Esophagus muscularis mucosa (tissue), 4 donors: Measurements from ENCODE around the gene PPP1R1B. TPM values are rescaled to one million over a fixed set of nuclear protein-coding genes. Genes with fewer than 3 reads are reported as not detected.
A peak's percentile ranks its signal among the peaks of the same experiment; 100 is the strongest.

Source experiments
- DNase-seq: peaks from one replicate; pipeline ENCODE4 v3.0.0-alpha.2; 2017; ENCODE audit errors: extremely low spot score
- H3K27ac ChIP-seq, 4 donors: fragments of 200-600 bp; sonication (generic); replicated peaks in 1 of 4; 1 replicate in 3 of 4; 2 replicates in 1 of 4; pipeline ENCODE4 v1.5.1; 2016 to 2019; ENCODE audit warnings: mild to moderate bottlenecking in 1 of 4
- H3K27me3 ChIP-seq, 4 donors: fragments of 200-600 bp; sonication (generic); one replicate each; pipeline versions ENCODE4 v1.5.1 to v1.6.0; 2016 to 2019
- H3K36me3 ChIP-seq, 4 donors: fragments of 200-600 bp; sonication (generic); one replicate each; pipeline ENCODE4 v1.5.1; 2016 to 2019
- H3K4me1 ChIP-seq, 4 donors: fragments of 200-600 bp; sonication (generic); one replicate each; pipeline ENCODE4 v1.5.1; 2016 to 2019
- H3K4me3 ChIP-seq, 4 donors: fragments of 200-600 bp; sonication (generic); 1 replicate in 2 of 4; 2 replicates in 2 of 4; pipeline ENCODE4 v1.5.1; 2016 to 2019; ENCODE audit warnings: mild to moderate bottlenecking in 4 of 4, moderate library complexity in 1 of 4
- H3K9me3 ChIP-seq, 4 donors: fragments of 200-600 bp; sonication (generic); 1 replicate in 3 of 4; 2 replicates in 1 of 4; pipeline ENCODE4 v1.5.1; 2016 to 2019
- CTCF ChIP-seq, 3 experiments: fragments of 200-600 bp in 2 of 3; fragments of 450-650 bp in 1 of 3; sonication (generic) in 2 of 3; IDR thresholded peaks; one replicate each; pipeline ENCODE4 v1.5.1; 2017 to 2019; ENCODE audit warnings: antibody characterized with exemption in 3 of 3, mild to moderate bottlenecking in 2 of 3, moderate library complexity in 1 of 3
- EP300 ChIP-seq: sonication (generic); formaldehyde crosslinking; IDR thresholded peaks from one replicate; pipeline ENCODE4 v1.6.1; 2017; ENCODE audit warnings: antibody characterized with exemption
- POLR2A ChIP-seq: fragments of 450-650 bp; IDR thresholded peaks from one replicate; pipeline ENCODE4 v1.6.1; 2017; ENCODE audit warnings: antibody characterized with exemption, moderate library complexity, mild to moderate bottlenecking, low read depth
- POLR2AphosphoS5 ChIP-seq, 2 donors: sonication (generic); formaldehyde crosslinking; IDR thresholded peaks; one replicate each; pipeline ENCODE4 v1.6.1; 2017; ENCODE audit warnings: antibody characterized with exemption in 2 of 2
- WGBS: methylation state at CpG from one replicate; pipeline ENCODE4 v1.1.5; 2018; 5-methylcytosine and 5-hydroxymethylcytosine counted together
- intact Hi-C: fragments of 100-400 bp; cut with DNase I; formaldehyde crosslinking; loops from one replicate; pipeline ENCODE4 v1.15.1; 2023
- total RNA-seq, 4 donors: library from RNA; depleted of rRNA; stranded (reverse); fragments of >200 nt; gene quantifications; one replicate each; pipeline versions ENCODE4 v1.1.0 to v1.2.1, GENCODE V29; 2016

PPP1R1B gene
- total RNA-seq, 4 donors from 2014 or later, result 4.9 to 14.8 (median 9.8) TPM

- no peaks in the 10 kb centered on the region for H3K9me3 ChIP-seq
- WGBS, result 72% methylated on average over 6 of the region's 6 CpGs
- TF ChIP-seq POLR2AphosphoS5 (IDR thresholded peaks at IDR 0.05), result no peak
- no peak for TF ChIP-seq EP300
- no peak for TF ChIP-seq POLR2A
- TF ChIP-seq CTCF (IDR thresholded peaks at IDR 0.05), result no peak
- no peaks in the 10 kb centered on the region for H3K36me3 ChIP-seq
- H3K4me3 ChIP-seq, result no peak overlapping the region
- intact Hi-C loops, result no loop called here
- H3K27ac ChIP-seq, result no peak overlapping the region
- peaks cover 0 to 67% (median 2%) of the 10 kb centered on the region in 4 donors for H3K27me3 ChIP-seq
- peaks cover 0 to 21% (median 16%) of the 10 kb centered on the region in 4 donors for H3K4me1 ChIP-seq
- DNase-seq, result no peak
Measured at GRCh38 chr17:39615434-39615833, 11.3 kb upstream of the PPP1R1B start.

GRCh38 chr17:39617100-39617445 lies 9.7 kb upstream of the PPP1R1B start:
- intact Hi-C loops, result no loop called here
- no peaks in the 10 kb centered on the region for H3K36me3 ChIP-seq
- TF ChIP-seq POLR2A, result no peak
- no peak for TF ChIP-seq POLR2AphosphoS5 (IDR thresholded peaks at IDR 0.05)
- TF ChIP-seq EP300, result no peak
- TF ChIP-seq CTCF (IDR thresholded peaks at IDR 0.05), result no peak
- no peak overlapping the region for H3K27ac ChIP-seq
- H3K4me3 ChIP-seq, result peak overlapping the region; percentile 60 to 83 (median 67)
- 86% methylated on average over 3 of the region's 3 CpGs for WGBS
- peaks cover 0 to 26% (median 19%) of the 10 kb centered on the region in 4 donors for H3K4me1 ChIP-seq
- no peaks in the 10 kb centered on the region for H3K9me3 ChIP-seq
- H3K27me3 ChIP-seq, result peaks cover 0 to 62% (median 2%) of the 10 kb centered on the region in 4 donors
- DNase-seq, result no peak

GRCh38 chr17:39617446-39618245 lies 9.1 kb upstream of the PPP1R1B start:
- intact Hi-C loops, result no loop called here
- TF ChIP-seq CTCF (IDR thresholded peaks at IDR 0.05), result no peak
- no peaks in the 10 kb centered on the region for H3K36me3 ChIP-seq
- WGBS, result 2% methylated on average over 14 of the region's 79 CpGs
- H3K27me3 ChIP-seq, result peaks cover 0 to 56% (median 2%) of the 10 kb centered on the region in 4 donors
- H3K4me1 ChIP-seq, result peaks cover 0 to 31% (median 23%) of the 10 kb centered on the region in 4 donors
- no peak for DNase-seq
- H3K4me3 ChIP-seq, result peak overlapping the region; percentile 60 to 83 (median 67)
- H3K27ac ChIP-seq, result peak overlapping the region; percentile 60 to 72 (median 65)
- no peaks in the 10 kb centered on the region for H3K9me3 ChIP-seq

GRCh38 chr17:39618246-39618913 lies 8.4 kb upstream of the PPP1R1B start:
- Histone ChIP-seq H3K9me3 (no peaks in the 10 kb centered on the region), H3K27me3 (peaks cover 0 to 49% (median 2%) of the 10 kb centered on the region in 4 donors), H3K4me1 (peaks cover 0 to 35% (median 28%) of the 10 kb centered on the region in 4 donors), H3K4me3 (peak overlapping the region; percentile 60 to 83 (median 67)), H3K36me3 (no peaks in the 10 kb centered on the region), H3K27ac (peak overlapping the region; percentile 60 to 72 (median 65))
- TF ChIP-seq EP300 (no peak), CTCF (IDR thresholded peaks at IDR 0.05) (no peak)
- intact Hi-C loops, result no loop called here
- no peak for DNase-seq
- WGBS, result 5% methylated on average over 17 of the region's 33 CpGs
